Activated T-helper 1 cell treated with anti-CD3 and anti-CD28 coated beads, Interleukin-2, amount 50 U/mL, for 16 hours (primary cell): Measurements from ENCODE around the gene TGFA.

ENCODE experiments used
- DNase-seq, 2 donors: peaks; one replicate each; pipeline ENCODE4 v3.0.0-alpha.2; 2020; ENCODE audit warnings: low read depth in 1 of 2, low spot score in 1 of 2

Gene TGFA

GRCh38 chr2:70525032-70525431, 28.6 kb downstream of the TGFA start:
- DNase-seq, result no peak

- DNase-seq, result no peak
Measured at GRCh38 chr2:70523996-70524965, 29.3 kb downstream of the TGFA start.

- no peak for DNase-seq
Measured at GRCh38 chr2:70523672-70523995, 30.0 kb downstream of the TGFA start.

- DNase-seq, result no peak
Measured at GRCh38 chr2:70522627-70523026, 31.0 kb downstream of the TGFA start.

- DNase-seq, result no peak
Measured at GRCh38 chr2:70520825-70521224, 32.8 kb downstream of the TGFA start.

- no peak for DNase-seq
Measured at GRCh38 chr2:70519453-70519852, 34.2 kb downstream of the TGFA start.

- no peak for DNase-seq
Measured at GRCh38 chr2:70518557-70518956, 35.1 kb downstream of the TGFA start.

- no peak for DNase-seq
Measured at GRCh38 chr2:70517804-70518203, 35.8 kb downstream of the TGFA start.

- DNase-seq, result no peak
Measured at GRCh38 chr2:70516596-70516995, 37.0 kb downstream of the TGFA start.

- DNase-seq, result no peak
Measured at GRCh38 chr2:70515938-70516337, 37.7 kb downstream of the TGFA start.

- no peak for DNase-seq
Measured at GRCh38 chr2:70514612-70515055, 39.0 kb downstream of the TGFA start.

- DNase-seq, result no peak
Measured at GRCh38 chr2:70513738-70514137, 39.9 kb downstream of the TGFA start.

- no peak for DNase-seq
Measured at GRCh38 chr2:70511971-70512729, 41.5 kb downstream of the TGFA start.

GRCh38 chr2:70510313-70510712, 43.3 kb downstream of the TGFA start:
- no peak for DNase-seq

- DNase-seq, result no peak
Measured at GRCh38 chr2:70509565-70509964, 44.1 kb downstream of the TGFA start.

- DNase-seq, result no peak
Measured at GRCh38 chr2:70508711-70509462, 44.7 kb downstream of the TGFA start.

- DNase-seq, result no peak
Measured at GRCh38 chr2:70505613-70506391, 47.8 kb downstream of the TGFA start.

GRCh38 chr2:70504750-70505149, 48.9 kb downstream of the TGFA start:
- no peak for DNase-seq

- DNase-seq, result no peak
Measured at GRCh38 chr2:70503896-70504295, 49.7 kb downstream of the TGFA start.

GRCh38 chr2:70501728-70502127, 51.9 kb downstream of the TGFA start:
- no peak for DNase-seq

GRCh38 chr2:70501215-70501614, 52.4 kb downstream of the TGFA start:
- no peak for DNase-seq
